Panc1 (cell line): ENCODE data around the gene PHF19.

ENCODE experiments used
- CTCF ChIP-seq: fragments of 450-650 bp; IDR thresholded peaks from 2 replicates; pipeline ENCODE4 v1.5.1; 2017; ENCODE audit warnings: mild to moderate bottlenecking
- POLR2AphosphoS5 ChIP-seq: IDR thresholded peaks from 2 replicates; pipeline ENCODE4 v1.6.1; 2012; ENCODE audit warnings: mild to moderate bottlenecking, low read depth, low read length, moderate library complexity
- REST ChIP-seq, 2 experiments: IDR thresholded peaks; 2 replicates each; pipeline ENCODE4 v1.6.1; 2011 to 2012; ENCODE audit warnings: low read depth in 2 of 2, control low read depth in 1 of 2, low read length in 1 of 2, mild to moderate bottlenecking in 1 of 2, moderate library complexity in 1 of 2; ENCODE audit not compliant: insufficient read depth in 1 of 2
- TCF7L2 ChIP-seq: IDR thresholded peaks from 2 replicates; pipeline ENCODE4 v1.6.1; 2011; ENCODE audit warnings: mild to moderate bottlenecking, low read depth, low read length, inconsistent platforms

- TF ChIP-seq CTCF (no peak), REST (IDR thresholded peaks at IDR 0.05; ENCODE audit: insufficient read depth in 1 of 2, low read depth in 2 of 2, low read length in 1 of 2) (no peak), POLR2AphosphoS5 (no peak), TCF7L2 (no peak)
Observed at GRCh38 chr9:120904061-120904977, 27.3 kb upstream of the PHF19 start.
